Stimulated activated CD4-positive, alpha-beta T cell treated with anti-CD3 and anti-CD28 coated beads, Interleukin-15, amount 100 ng/mL, for 48 hours (primary cell): Measurements from ENCODE around the gene CFAP100.

ENCODE experiments used
- DNase-seq, 2 donors: peaks; one replicate each; pipeline ENCODE4 v3.0.0-alpha.2; 2020; ENCODE audit warnings: low read depth in 2 of 2

Gene CFAP100

DNA sequence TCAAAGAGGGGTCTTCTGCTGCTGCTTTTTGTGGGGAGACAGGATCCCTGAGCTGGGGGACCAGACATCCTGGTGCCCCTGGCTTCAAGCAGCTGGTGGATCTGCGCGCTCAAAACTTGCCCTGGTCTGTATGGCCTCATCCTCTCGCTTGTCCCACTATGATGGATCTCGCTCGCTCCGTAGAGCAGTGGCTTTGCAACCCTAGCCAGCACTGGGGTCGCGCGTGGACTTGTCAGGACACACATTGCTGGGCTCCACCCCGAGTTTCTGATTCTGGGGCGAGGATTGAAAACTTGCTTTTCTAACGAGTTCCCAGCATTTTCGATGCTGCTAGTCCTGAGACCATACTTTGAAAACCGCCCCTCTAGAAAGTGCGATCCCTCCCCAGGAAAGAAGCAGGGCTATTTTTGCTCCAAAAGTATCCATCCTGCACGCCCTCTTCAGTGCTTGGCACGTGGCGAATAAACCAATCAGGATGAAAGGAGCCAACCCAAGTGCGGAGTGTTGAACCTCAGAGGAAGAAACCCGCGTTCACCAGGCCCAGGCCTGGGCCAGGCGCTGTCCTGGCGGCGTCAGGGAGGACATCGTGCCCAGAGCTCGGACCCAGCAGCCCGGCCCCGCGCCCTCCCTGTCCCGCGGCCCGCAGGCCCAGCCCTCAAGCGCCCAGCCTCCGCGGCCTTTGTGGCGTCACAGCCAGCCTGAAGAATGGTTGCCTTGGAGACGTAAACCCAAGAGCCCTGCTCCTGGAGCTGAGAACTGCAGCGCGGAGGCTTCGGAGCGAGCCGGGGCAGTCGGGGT is at the start of gene CFAP100:
TSS of gene CFAP100 (plus strand) at position 731 of the 798 bp plus-strand sequence. CDS start 1,092 bp downstream, outside the sequence.
- DNase-seq, result no peak

DNA sequence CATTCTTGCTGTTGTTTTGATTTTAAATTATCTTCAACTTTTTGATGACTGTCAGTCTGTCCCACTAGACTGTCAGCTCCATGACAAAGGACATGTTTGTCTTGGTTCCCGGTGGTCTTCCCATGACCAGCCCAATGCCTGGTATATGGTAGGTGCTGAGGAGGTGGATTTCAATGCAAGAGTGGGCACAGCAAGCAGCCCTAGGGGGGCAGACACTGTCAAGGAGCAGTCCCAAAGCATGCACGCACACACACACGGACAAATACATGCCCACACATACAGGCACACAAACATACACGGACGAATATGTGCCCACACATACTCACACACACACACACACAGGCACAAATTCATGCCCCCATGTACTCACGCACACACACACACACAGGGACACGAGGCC is 49.5 kb upstream of the CFAP100 start:
- no peak for DNase-seq

DNA sequence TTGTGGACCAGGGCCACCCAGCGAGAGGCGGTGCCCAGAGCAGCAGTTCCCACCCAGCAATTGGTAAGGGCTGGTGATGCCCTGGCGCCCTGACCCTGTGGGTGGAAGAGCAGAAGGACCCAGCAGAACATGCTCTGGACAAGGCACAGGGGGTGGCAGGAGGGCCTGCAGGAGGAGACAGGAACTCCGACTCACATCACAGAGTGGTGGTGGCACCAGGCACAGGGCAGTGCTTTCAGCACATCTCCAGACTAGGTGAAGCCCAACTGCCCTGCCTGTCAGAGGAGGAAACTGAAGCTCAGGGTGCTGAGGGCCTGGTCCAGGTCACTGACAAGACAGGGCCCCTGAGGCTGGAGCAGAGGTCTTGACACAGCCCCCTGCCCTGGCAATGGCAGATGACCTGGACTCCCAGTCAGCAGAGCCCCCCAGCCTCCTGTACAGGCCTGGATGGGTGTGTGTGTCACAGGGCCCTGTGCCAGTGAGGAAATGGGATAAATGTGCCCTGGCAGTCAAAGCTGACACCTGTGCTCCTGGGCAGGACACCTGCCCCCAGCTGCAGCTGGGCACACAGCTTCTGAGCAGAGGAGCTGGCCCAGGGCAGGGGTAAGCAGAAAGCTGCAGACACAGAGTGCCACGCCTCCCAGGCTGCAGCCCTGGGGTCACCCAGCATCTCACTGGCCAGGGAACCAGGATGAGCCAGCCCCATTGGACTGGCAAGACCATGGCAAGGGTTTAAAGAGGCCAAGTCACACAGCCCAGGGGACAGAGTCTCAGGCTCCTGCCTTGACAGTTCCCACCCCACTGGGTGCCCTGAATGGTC is 48.9 kb upstream of the CFAP100 start:
- no peak for DNase-seq

DNA sequence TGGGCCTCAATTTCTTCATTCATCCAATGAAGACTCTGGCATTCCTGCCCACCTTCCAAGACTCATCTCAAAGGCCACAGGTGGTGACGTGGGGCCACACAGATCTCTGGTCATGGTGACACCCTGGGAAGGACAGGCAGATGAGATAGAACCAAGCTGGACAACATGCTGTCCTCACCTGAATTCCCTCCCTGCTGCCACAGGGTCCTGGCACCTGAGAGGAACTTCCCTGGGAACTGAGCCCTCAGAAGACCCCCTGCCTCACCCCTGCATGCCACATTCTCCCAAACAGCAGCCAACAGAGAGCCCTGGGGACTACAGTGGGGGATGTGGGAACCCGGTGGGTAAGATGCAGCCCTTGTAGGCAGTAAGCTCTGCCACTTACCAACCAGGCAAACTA is 48.2 kb upstream of the CFAP100 start:
- no peak for DNase-seq

DNA sequence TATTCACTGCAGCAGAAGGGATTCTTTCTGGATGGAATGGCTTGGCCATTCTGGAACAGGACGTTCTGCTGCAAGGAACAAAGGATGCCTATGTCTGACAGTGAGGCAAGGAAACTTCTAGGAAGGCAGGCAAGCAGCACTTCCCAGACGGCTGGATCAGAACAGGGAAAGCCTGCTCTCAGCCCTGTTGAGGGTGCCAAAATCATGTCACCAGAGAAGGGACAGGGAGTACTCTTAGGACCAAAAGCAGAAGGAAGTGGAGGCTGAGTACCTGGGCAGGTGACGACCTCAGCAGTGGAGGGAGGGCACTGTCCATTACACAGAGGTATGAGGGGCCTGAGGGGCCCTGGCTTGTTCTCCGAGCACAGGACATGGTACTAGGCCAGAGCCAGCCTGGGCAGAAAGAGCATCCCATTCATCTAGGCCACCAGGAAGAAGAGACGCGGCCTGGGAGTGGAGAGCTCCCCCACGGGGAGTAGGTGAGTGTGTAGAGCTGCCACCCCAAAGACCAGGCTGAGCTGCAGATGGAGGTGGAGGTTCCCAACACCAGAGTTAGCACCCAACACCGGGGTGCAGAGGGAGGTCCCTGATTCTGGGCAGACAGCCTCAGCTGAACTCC is 47.1 kb upstream of the CFAP100 start:
- DNase-seq, result no peak

DNA sequence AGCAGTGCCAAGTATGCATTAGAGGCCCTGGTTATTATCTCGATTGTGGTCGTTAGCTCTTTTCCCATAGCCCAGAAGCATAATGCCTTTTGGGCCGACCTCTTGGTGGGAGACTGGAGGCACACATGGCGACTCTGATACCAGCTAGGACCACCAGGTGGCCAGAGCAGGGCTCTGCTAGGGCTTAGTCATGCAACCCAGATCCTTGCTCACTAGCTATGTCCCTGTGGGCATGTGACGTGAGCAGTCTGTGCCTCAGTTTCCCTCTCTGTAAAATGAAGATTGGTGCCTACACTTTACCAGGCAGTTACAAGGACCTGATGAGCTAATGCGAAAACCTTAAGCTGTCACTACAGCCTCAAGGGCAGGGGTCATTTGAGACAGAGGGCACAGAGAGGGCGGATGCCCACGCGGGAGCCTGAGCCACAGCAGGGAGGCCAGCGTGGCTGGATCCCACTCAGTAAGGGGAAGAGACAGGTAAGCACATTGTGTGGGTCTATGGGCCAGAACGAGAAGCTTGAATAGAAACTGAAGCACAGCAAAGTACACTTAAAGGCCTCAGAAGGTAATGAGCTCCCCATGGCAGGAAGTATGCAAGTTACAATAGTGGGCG is 46.3 kb upstream of the CFAP100 start:
- DNase-seq, result no peak

DNA sequence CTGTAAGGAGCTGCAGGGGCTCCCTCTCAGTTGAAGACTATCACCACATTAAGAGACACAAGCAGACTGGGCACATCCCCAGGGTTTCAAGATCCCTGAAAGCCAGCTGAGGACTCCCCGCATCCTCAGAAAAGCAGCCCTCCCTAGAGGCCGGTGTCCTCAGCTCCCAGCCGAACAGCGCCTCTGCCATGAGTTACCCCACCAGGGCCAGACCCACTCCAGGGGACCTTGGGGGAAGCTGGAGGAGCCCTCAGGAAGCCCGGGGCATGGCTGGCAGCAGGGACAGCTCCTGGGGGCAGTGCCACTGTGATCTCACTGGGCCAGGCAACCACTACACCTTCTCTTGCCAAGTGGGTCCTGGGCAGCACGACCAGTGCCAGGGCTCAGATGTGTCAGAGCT is 45.6 kb upstream of the CFAP100 start:
- no peak for DNase-seq

DNA sequence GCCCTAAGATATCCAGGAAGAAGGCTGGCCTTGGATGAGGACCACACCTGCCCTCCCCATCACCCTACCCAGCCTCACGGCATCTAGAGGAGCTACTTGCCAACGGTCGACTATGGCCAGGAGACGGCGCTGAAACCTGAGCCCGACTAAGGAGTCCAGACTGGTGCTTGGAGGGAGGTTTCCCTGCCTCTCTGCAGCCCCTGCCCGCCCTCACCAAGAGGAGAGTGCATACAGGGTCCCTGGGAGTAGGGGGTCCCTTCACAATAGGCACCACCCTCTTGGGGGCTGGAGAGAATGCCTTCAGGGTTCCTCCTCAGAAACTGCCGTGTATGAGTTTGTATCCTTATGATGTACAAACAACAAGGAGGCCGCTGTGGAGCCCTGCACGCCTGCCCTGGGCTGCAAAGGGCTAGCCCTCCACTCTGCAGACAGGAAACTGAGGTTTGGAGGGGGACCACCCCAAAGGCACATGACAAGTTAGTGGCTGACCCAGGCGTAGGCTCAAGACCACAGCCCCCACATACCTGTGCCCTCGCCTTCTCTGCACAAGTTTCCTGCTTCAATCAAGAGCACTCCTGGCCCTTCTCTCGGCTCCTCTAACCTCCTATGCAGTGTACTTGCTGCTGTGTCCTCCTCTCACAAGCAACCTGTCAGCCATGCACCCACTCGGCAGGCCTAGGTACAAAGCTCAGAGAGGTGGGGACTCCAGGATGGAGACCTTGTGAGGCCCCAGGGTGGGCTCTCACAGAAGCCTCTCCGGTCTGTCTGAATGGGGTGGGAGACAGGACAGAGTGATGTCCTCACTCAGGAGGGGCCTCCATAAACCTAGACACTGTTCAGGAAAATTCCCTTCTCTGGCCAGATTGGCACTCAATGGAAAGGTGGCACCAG is 44.9 kb upstream of the CFAP100 start:
- no peak for DNase-seq

DNA sequence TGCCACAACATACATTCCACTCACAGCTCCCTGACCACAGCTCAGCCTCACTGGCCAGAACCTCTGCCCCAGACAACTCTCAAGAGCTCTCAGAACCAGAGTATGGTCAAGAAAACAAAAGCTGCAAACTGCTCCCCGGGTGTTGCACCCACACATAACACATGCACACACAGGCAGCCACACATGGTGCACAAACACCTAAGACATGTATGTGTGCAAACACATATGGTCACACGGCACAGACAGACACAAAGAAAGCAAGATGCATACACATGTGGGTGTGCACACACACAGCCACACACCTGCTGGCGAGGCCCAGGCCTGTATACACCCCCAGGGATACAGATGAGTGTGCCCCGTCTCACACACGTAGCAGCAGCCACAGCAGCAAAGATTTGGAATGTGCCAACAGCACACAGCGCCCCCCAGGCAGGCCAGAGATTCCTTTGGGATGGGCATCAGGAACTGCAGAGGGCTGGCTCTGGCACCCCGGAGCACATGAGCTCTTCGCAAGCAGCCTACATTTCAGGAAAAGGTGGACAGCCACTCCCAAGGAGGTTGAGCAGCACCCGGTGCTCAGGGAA is 44.1 kb upstream of the CFAP100 start:
- DNase-seq, result no peak

DNA sequence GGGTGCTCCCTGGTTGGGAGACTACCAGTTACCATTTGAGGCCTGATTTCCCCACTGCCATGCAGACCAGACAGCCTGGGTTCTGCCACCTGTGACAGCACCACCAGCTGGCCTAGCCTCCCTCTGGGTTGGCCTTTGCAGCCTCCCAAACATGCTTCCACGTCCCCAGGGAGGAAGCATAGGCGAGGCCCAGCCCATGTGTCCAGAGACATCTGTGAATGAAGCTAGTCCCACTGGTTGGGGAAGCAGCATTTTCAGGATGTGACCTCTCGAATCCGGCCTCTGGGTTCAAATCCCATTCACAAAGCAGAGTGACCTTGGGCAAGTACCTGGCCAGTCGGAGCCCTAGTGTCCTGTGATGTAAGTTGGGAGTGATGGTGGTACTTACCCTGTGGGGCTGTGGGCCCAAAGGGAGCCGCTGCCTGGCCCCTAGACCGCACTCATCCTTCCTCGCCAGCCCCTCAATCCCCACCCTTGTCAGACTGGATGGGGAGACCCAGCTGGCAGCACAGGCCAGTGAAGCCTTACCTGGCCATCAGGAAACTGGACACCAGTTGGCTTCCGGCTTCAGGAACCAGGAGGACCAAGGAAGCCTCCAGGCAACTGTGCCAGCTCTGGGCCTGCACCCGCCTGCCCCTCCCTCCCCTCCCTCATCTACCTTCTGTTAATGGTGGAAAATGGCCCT is 43.5 kb upstream of the CFAP100 start:
- no peak for DNase-seq

DNA sequence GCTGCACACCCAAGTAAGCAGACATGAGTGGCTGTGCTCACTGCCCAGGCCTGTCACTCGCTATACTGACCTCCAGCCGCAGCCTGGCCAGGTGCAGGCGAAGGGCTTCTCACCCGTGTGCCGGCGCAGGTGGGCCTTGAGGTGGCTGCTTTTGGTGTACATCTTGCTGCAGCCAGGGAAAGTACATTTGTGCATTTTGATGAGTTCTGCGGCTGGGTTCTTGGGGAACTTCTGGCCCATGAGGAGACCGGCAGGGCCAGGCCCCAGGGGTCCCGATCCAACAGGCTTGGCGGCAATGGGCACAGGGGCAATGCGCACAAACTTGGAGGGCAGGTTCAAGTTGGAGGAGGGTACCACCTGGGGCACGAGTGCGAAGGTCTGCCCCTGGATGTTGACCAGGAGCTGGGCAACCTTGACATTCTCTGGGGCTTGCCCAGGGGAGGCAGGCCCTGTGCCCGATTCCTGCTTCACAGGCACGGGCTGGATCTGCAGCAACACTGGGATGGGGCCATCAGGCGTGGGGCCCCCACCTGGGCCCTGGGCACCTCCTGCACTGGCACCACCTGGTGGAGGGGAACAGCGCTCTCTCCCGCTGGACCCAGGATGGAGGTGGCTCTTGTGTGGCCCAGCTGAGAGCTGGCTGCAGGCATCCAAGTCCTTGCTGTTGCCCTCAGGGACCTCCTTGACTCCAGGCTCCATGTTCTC is 42.8 kb upstream of the CFAP100 start:
- no peak for DNase-seq

DNA sequence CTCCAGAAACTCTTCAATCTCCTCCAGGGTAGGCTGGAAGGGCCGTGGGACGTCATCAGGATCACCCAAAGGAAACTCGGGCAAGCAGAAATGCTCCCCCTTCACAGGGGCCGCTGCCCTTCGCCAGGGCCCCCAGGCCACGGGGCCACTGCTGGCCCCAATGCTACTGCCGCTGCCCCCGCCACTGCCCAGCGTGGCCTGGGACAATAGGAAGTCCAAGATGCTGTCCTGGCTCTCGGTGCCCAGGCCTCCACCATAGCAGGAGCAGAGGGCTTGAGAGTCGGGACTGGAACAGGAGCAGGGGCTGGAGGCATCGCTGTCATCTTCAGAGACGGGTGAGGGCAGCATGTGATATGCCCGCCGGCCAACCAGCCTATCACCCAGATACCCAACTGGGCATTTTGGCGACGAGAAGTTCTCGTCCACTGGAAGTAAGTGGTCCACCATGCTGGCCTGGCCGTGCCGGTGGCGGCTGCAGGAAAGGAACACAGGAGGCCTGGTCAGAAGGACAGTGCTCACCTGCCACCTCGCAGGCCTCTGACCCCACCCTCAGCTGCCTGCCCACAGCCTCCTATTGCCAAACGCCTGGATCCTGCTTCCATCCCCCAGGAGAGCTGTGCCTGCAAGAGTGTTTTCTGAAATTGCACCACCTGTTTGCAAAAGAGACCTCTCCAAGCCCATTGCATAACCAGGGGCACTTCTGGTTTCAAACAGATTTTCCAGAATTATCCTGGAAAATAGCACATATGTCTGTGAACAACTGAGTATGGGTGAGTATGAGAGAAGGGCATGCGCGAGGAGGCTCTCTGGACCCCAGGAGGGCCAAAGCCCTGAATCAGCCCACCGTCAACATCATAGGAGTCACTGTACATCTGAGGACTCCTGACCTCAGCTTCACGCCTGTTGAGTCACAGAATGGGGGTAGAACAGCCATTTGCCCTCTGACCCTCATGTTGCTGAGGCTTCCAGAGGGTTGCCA is 41.9 kb upstream of the CFAP100 start:
- DNase-seq, result no peak

DNA sequence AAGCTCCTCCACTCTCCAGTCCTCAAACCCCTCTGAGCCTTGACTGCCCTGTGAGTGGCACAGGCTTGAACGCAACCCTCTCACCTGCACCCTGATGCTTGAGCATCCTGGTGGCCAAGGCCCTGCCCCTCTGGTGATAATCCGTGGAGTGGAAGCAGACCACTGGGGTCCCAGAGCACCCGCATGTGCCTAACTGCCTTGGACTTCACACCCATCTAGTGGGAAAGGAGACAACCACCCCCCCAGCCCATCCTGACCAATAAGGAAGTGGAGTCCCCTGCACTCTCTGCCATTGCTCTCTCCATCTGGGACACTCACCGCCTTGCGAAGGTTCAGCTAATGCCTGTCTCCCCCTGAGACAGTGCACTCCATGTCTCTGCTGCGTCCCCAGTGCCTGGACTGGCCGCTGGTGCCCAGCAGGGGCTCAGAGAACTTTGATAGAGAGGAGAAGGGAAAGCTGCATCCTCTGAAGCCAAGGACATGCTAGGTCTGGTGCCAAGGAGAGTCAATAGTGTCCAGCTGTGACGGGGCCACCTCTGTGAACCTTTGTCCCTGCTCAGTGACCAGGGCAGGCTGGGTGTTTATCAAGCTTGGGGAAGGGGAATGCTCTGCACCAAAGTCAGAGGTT is 40.9 kb upstream of the CFAP100 start:
- DNase-seq, result no peak

DNA sequence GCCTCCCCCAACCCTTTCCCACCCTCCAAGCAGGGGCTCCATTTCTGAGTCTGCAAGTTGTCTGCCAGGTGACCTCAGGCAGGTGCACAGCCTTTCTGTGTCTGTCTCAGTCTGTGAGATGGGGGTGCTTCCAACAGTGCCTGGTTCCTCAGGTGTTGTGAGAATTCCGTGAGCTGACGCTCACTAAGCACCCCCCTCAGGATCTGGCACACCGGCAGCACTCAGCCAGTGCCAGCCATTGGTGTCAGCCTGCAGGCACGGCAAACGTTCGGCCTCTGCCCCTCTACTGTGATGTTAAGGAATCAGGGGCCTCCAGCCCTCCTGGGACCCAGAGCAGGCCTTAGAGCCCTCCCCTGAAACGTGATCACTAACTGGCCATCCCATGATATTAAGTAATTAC is 39.9 kb upstream of the CFAP100 start:
- DNase-seq, result no peak

DNA sequence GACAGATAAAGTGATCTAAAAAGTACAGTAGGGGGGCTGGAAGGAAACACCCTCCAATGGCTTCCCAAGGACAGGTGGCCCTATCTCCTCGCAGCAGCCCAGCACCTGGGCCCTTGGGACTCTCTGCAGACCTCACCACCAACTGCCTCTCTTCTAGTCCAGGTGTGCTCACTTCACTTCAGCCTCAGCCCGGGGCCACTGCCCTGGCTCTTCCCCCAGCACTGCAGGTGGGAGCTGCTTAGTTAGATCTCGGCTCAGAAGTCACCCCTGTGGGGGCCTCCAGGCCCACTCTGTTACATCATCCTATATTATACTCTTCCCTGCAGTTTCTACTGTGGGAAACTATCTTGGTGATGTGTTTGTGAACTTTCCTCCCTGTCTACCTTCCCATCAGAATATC is 39.5 kb upstream of the CFAP100 start:
- no peak for DNase-seq

DNA sequence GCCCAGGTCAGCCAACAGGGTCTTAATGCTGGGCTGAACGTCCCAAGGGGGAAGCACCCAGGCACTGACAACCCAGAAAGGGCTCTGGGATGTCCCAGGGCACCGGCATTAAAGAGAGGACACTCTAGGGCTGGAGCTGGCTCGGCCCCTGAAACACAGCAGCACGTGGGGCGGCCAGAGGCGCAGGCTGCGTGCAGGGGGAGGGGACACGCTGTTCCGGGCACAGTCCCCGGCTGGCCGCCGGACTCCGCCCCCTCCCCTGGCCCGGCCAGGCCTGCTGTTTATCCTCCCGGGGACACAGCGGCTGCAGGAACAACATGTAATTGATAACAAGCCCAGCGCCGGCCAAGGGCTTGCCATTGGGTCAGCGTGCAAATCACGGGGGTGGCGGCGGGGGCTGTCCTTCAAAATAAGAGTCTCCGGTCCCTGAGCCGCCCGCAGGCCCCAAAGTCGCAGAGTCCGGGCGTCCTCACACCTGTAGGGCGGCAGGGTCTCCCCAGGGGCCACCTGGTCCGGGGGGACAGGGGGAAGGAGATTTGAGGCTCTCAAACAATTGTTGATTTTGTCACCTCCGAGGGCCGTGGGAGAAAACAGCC is 38.8 kb upstream of the CFAP100 start:
- no peak for DNase-seq
